Osteocyte (in vitro differentiated cells): ENCODE results near the gene CELSR2. TPM values are rescaled to one million over a fixed set of nuclear protein-coding genes. Genes with fewer than 3 reads are reported as not detected.

ENCODE experiments used
- DNase-seq: peaks from one replicate; pipeline ENCODE4 v3.0.0; 2021; ENCODE audit warnings: mixed read lengths; ENCODE audit not compliant: unreplicated experiment; ENCODE audit errors: extremely low spot score
- H3K27ac Mint-ChIP-seq: one replicate; pipeline ENCODE4 v1.8.0; 2021; ENCODE audit warnings: mild to moderate bottlenecking, mixed read lengths; ENCODE audit not compliant: unreplicated experiment
- H3K27me3 Mint-ChIP-seq: one replicate; pipeline ENCODE4 v1.8.0; 2021; ENCODE audit warnings: mixed read lengths; ENCODE audit not compliant: unreplicated experiment
- H3K36me3 Mint-ChIP-seq: one replicate; pipeline ENCODE4 v1.8.0; 2021; ENCODE audit warnings: mixed read lengths; ENCODE audit not compliant: unreplicated experiment
- H3K4me1 Mint-ChIP-seq: one replicate; pipeline ENCODE4 v1.8.0; 2021; ENCODE audit warnings: mixed read lengths; ENCODE audit not compliant: unreplicated experiment
- H3K4me3 Mint-ChIP-seq: one replicate; pipeline ENCODE4 v1.8.0; 2021; ENCODE audit warnings: mild to moderate bottlenecking, moderate library complexity, mixed read lengths; ENCODE audit not compliant: unreplicated experiment
- H3K9me3 Mint-ChIP-seq: one replicate; pipeline ENCODE4 v1.8.0; 2021; ENCODE audit warnings: mixed read lengths; ENCODE audit not compliant: unreplicated experiment
- total RNA-seq: library from RNA; stranded (reverse); gene quantifications from 2 replicates; pipeline ENCODE4 v1.2.1, GENCODE V29; 2021
- TF ChIP-seq, protein P1 (sequence below): fragments of 200-600 bp; sonication (generic); IDR thresholded peaks from 2 replicates; pipeline ENCODE4 v1.5.0; 2021; ENCODE audit warnings: antibody characterized with exemption, mild to moderate bottlenecking, moderate library complexity

The CELSR2 gene
- total RNA-seq, 1 donor from 2014 or later = 10.3 TPM

DNA sequence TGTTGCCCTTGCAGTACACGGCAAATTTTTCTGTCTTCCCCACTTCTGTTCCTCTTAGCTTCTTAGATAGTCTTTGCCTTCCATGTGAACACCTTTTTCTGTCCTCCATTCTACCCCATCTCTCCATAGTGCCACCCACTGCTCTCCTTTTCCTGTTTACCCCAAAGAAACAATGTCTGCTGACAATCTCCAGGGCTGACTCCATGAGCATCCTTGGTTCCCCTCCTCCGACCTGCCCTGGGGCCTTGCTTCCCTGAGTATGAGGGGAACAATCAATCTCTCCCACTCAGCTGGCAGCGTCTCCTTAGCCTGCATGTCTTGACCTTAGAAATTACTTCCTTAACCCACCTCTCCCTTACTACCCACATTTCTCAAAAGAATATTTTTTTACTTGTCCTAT, 69.8 kb downstream of the CELSR2 start:
- H3K4me3 Mint-ChIP-seq = no peak overlapping the region
- H3K4me1 Mint-ChIP-seq = no peaks in the 10 kb centered on the region
- no peaks in the 10 kb centered on the region for H3K9me3 Mint-ChIP-seq
- peaks cover 50% of the 10 kb centered on the region for H3K36me3 Mint-ChIP-seq
- no peaks in the 10 kb centered on the region for H3K27me3 Mint-ChIP-seq
- TF ChIP-seq, protein P1, sequence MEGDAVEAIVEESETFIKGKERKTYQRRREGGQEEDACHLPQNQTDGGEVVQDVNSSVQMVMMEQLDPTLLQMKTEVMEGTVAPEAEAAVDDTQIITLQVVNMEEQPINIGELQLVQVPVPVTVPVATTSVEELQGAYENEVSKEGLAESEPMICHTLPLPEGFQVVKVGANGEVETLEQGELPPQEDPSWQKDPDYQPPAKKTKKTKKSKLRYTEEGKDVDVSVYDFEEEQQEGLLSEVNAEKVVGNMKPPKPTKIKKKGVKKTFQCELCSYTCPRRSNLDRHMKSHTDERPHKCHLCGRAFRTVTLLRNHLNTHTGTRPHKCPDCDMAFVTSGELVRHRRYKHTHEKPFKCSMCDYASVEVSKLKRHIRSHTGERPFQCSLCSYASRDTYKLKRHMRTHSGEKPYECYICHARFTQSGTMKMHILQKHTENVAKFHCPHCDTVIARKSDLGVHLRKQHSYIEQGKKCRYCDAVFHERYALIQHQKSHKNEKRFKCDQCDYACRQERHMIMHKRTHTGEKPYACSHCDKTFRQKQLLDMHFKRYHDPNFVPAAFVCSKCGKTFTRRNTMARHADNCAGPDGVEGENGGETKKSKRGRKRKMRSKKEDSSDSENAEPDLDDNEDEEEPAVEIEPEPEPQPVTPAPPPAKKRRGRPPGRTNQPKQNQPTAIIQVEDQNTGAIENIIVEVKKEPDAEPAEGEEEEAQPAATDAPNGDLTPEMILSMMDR = no peak
- H3K27ac Mint-ChIP-seq = no peak overlapping the region
- DNase-seq = no peak

DNA sequence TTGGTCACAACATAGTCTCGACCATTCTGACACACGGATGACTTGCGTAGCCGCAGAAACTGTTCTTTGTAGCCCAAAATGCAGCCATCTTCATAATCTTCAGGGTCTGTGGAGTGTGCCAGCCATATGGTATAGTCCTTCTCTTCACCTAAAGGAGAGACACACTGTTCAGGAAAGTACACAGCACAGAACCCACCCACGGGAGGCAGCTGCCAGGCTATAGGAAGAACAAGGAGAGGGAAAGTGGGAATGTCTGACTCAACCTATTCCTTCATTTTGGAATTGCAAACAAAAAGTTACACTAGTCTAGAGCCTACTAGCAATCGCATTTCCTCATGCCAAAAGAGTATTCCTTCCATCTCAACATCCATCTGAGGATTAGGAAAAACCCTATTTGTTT, 73.6 kb downstream of the CELSR2 start:
- H3K4me3 Mint-ChIP-seq = no peak overlapping the region
- no peak overlapping the region for H3K27ac Mint-ChIP-seq
- H3K27me3 Mint-ChIP-seq = no peaks in the 10 kb centered on the region
- H3K4me1 Mint-ChIP-seq = no peaks in the 10 kb centered on the region
- peaks cover 45% of the 10 kb centered on the region for H3K36me3 Mint-ChIP-seq
- TF ChIP-seq, protein P1 = no peak
- DNase-seq = no peak
- no peaks in the 10 kb centered on the region for H3K9me3 Mint-ChIP-seq

Other genes starting within 250 kb of the CELSR2 start
- gene WDR47, start 207.4 kb upstream of the CELSR2 start, total RNA-seq = 25.2 and 25.7 TPM in 2 replicates
- 39.8 and 42.3 TPM in 2 replicates for gene TAF13, start 173.5 kb upstream of the CELSR2 start, total RNA-seq
- gene TMEM167B, start 158.8 kb upstream of the CELSR2 start, total RNA-seq = 35.8 and 41.7 TPM in 2 replicates
- gene ELAPOR1, start 135.4 kb upstream of the CELSR2 start, total RNA-seq = 0.31 and 0.83 TPM in 2 replicates
- gene SARS1, start 35.6 kb upstream of the CELSR2 start, total RNA-seq = 364 and 396 TPM in 2 replicates
- gene PSRC1, start 33.6 kb downstream of the CELSR2 start, total RNA-seq = 7.7 and 9.3 TPM in 2 replicates
- gene MYBPHL, start 57.5 kb downstream of the CELSR2 start, total RNA-seq = not detected in 2 replicates
- 71.4 and 78.5 TPM in 2 replicates for gene SORT1, start 148.4 kb downstream of the CELSR2 start, total RNA-seq
- gene PSMA5, start 176.9 kb downstream of the CELSR2 start, total RNA-seq = 101 and 108 TPM in 2 replicates
- 0.59 and 1.1 TPM in 2 replicates for gene SYPL2, start 217.0 kb downstream of the CELSR2 start, total RNA-seq
- gene ATXN7L2, start 234.4 kb downstream of the CELSR2 start, total RNA-seq = 6.4 and 6.8 TPM in 2 replicates
- gene CYB561D1, start 244.6 kb downstream of the CELSR2 start, total RNA-seq = 10.2 and 10.6 TPM in 2 replicates